HCT116 (cell line): ENCODE results near the gene SETD6. TPM values are rescaled to one million over a fixed set of nuclear protein-coding genes. Genes with fewer than 3 reads are reported as not detected.

Experiments
- ATAC-seq: fragments of 200-7000 bp; cut with Tn5 transposase; 2 replicates; pipeline ENCODE4 v1.9.1; 2020; ENCODE audit warnings: mild to moderate bottlenecking, moderate library complexity
- BruUV-seq: library from RNA; stranded (reverse); fragments of 400-500 nt; replicated peaks from 2 replicates; lab custom pipeline; 2021; lab: Mats Ljungman, UMichigan
- CTCF ChIA-PET: fragments of 300-600 bp; sonication (Branson Sonifier 250); formaldehyde crosslinking; loops from one replicate; lab custom pipeline; 2021; ENCODE audit warnings: antibody characterized with exemption; lab: Charles Lee
- POLR2A ChIA-PET: fragments of 300-600, 350-600 bp; sonication (Branson Sonifier 250); formaldehyde crosslinking; loops from one replicate; lab custom pipeline; 2021; ENCODE audit warnings: antibody characterized with exemption; lab: Charles Lee
- RAD21 ChIA-PET, 2 experiments: fragments of 300-600 bp; sonication (Branson Sonifier 250); formaldehyde crosslinking; loops; one replicate each; lab custom pipeline; 2023; ENCODE audit warnings: low total read pairs in 2 of 2; ENCODE audit not compliant: uncharacterized antibody in 2 of 2, unreplicated experiment in 2 of 2, low non-redundant PET in 1 of 2; lab: Charles Lee
- DNase-seq: peaks from one replicate; pipeline ENCODE4 v3.0.0-alpha.2; 2010; ENCODE audit warnings: low read depth, low spot score
- H2AFZ ChIP-seq: fragments of 200-600 bp; shearing (Covaris generic), sonication (generic); 2 replicates; pipeline ENCODE4 v1.6.1; 2017; ENCODE audit warnings: low read depth, mixed run types, mixed read lengths, antibody characterized with exemption, low read length; ENCODE audit not compliant: poor library complexity, severe bottlenecking
- H3K27ac ChIP-seq: 2 replicates; pipeline ENCODE4 v1.5.1; 2012; ENCODE audit warnings: low read depth, low read length
- H3K27me3 ChIP-seq: fragments of 200-600 bp; sonication (generic); 2 replicates; pipeline ENCODE4 v1.6.1; 2016; ENCODE audit warnings: mixed run types, low read length, mixed read lengths; ENCODE audit not compliant: insufficient read depth
- H3K36me3 ChIP-seq, 2 experiments: fragments of 200-500 bp in 1 of 2; fragments of 200-600 bp in 1 of 2; sonication (Bioruptor generic) in 1 of 2; sonication (generic) in 1 of 2; 2 replicates each; pipeline versions ENCODE4 v1.5.1 to v1.6.1; 2014 to 2016; ENCODE audit warnings: low read length in 2 of 2, inconsistent platforms in 1 of 2, mixed read lengths in 1 of 2, mixed run types in 1 of 2; ENCODE audit not compliant: insufficient read depth in 2 of 2, control insufficient read depth in 1 of 2
- H3K4me1 ChIP-seq, 2 experiments: fragments of 200-600 bp in 1 of 2; sonication (generic) in 1 of 2; 2 replicates each; pipeline versions ENCODE4 v1.5.1 to v1.6.1; 2012 to 2017; ENCODE audit warnings: low read length in 2 of 2, inconsistent platforms in 1 of 2, mild to moderate bottlenecking in 1 of 2, mixed read lengths in 1 of 2, mixed run types in 1 of 2, moderate library complexity in 1 of 2; ENCODE audit not compliant: insufficient read depth in 2 of 2, control insufficient read depth in 1 of 2
- H3K4me2 ChIP-seq: fragments of 200-600 bp; sonication (generic); 2 replicates; pipeline ENCODE4 v1.6.1; 2017; ENCODE audit warnings: mixed run types, low read length, mixed read lengths
- H3K4me3 ChIP-seq, 2 experiments: fragments of 200-600 bp in 1 of 2; sonication (generic) in 1 of 2; replicated peaks in 1 of 2; 2 replicates each; pipeline ENCODE4 v1.5.1; 2011 to 2016; ENCODE audit warnings: low read length in 2 of 2, control low read depth in 1 of 2, low read depth in 1 of 2, mild to moderate bottlenecking in 1 of 2, mixed read lengths in 1 of 2, mixed run types in 1 of 2
- H3K79me2 ChIP-seq: fragments of 200-600 bp; sonication (generic); 2 replicates; pipeline ENCODE4 v1.6.1; 2017; ENCODE audit warnings: mild to moderate bottlenecking, mixed run types, low read length, moderate library complexity, mixed read lengths; ENCODE audit not compliant: insufficient read depth
- H3K9ac ChIP-seq: fragments of 200-600 bp; sonication (generic); 2 replicates; pipeline ENCODE4 v1.6.1; 2016; ENCODE audit warnings: low read length, mixed read lengths
- H3K9me2 ChIP-seq: fragments of 200-600 bp; sonication (generic), shearing (Covaris generic); 2 replicates; pipeline ENCODE4 v1.6.1; 2017; ENCODE audit warnings: mixed run types, mild to moderate bottlenecking, moderate library complexity; ENCODE audit not compliant: insufficient read depth
- H3K9me3 ChIP-seq, 2 experiments: fragments of 200-500 bp in 1 of 2; fragments of 200-600 bp in 1 of 2; sonication (Bioruptor generic) in 1 of 2; sonication (generic) in 1 of 2; 2 replicates each; pipeline ENCODE4 v1.6.1; 2014 to 2017; ENCODE audit warnings: low read length in 2 of 2, mixed read lengths in 2 of 2, inconsistent platforms in 1 of 2, low read depth in 1 of 2, mild to moderate bottlenecking in 1 of 2, mixed run types in 1 of 2, moderate library complexity in 1 of 2; ENCODE audit not compliant: control insufficient read depth in 1 of 2, insufficient read depth in 1 of 2
- H4K20me1 ChIP-seq: fragments of 200-600 bp; sonication (generic), shearing (Covaris generic); 2 replicates; pipeline ENCODE4 v1.6.1; 2017; ENCODE audit warnings: mixed run types, mild to moderate bottlenecking, moderate library complexity; ENCODE audit not compliant: insufficient read depth
- ATF3 ChIP-seq: IDR thresholded peaks from 2 replicates; pipeline ENCODE4 v1.6.1; 2012
- CBX3 ChIP-seq: IDR thresholded peaks from 2 replicates; pipeline ENCODE4 v1.6.1; 2012; ENCODE audit warnings: low read depth
- CEBPB ChIP-seq: IDR thresholded peaks from 2 replicates; pipeline ENCODE4 v1.6.1; 2012; ENCODE audit warnings: low read depth
- CTCF ChIP-seq, 3 experiments: fragments of 200-600 bp in 1 of 3; sonication (generic) in 1 of 3; IDR thresholded peaks in 2 of 3; conservative IDR thresholded peaks in 1 of 3; 2 replicates each; pipeline ENCODE4 v1.5.1; 2012 to 2017; ENCODE audit warnings: low read depth in 2 of 3, low read length in 2 of 3, antibody characterized with exemption in 1 of 3, borderline replicate concordance in 1 of 3, control low read depth in 1 of 3, mild to moderate bottlenecking in 1 of 3, mixed read lengths in 1 of 3, mixed run types in 1 of 3, moderate library complexity in 1 of 3; ENCODE audit not compliant: insufficient read depth in 1 of 3
- EGR1 ChIP-seq: IDR thresholded peaks from 2 replicates; pipeline ENCODE4 v1.6.1; 2012; ENCODE audit warnings: low read depth
- EZH2phosphoT487 ChIP-seq: fragments of 200-600 bp; IDR thresholded peaks from 2 replicates; pipeline ENCODE4 v1.6.1; 2018; ENCODE audit warnings: antibody characterized with exemption, borderline replicate concordance
- FOSL1 ChIP-seq: IDR thresholded peaks from 2 replicates; pipeline ENCODE4 v1.6.1; 2012; ENCODE audit warnings: low read depth
- MAX ChIP-seq: IDR thresholded peaks from 2 replicates; pipeline ENCODE4 v1.6.1; 2012
- POLR2A ChIP-seq: IDR thresholded peaks from 2 replicates; pipeline ENCODE4 v1.7.0; 2011; ENCODE audit warnings: borderline replicate concordance; ENCODE audit not compliant: insufficient read depth, insufficient read length; ENCODE audit errors: extremely low read depth
- POLR2AphosphoS5 ChIP-seq: IDR thresholded peaks from 2 replicates; pipeline ENCODE4 v1.6.1; 2011; ENCODE audit warnings: mild to moderate bottlenecking, low read depth, low read length, moderate library complexity
- RAD21 ChIP-seq: IDR thresholded peaks from 2 replicates; pipeline ENCODE4 v1.6.1; 2012; ENCODE audit warnings: low read depth, mild to moderate bottlenecking
- REST ChIP-seq: IDR thresholded peaks from 2 replicates; pipeline ENCODE4 v1.6.1; 2012; ENCODE audit warnings: low read depth
- SIN3A ChIP-seq: IDR thresholded peaks from 2 replicates; pipeline ENCODE4 v1.6.1; 2012; ENCODE audit warnings: low read depth
- SP1 ChIP-seq: IDR thresholded peaks from 2 replicates; pipeline ENCODE4 v1.6.1; 2012; ENCODE audit warnings: low read depth
- SRF ChIP-seq: IDR thresholded peaks from 2 replicates; pipeline ENCODE4 v1.6.1; 2012; ENCODE audit warnings: low read depth
- TCF7L2 ChIP-seq: IDR thresholded peaks from 2 replicates; pipeline ENCODE4 v1.7.0; 2011; ENCODE audit warnings: borderline replicate concordance, inconsistent platforms; ENCODE audit not compliant: insufficient read depth, insufficient read length; ENCODE audit errors: extremely low read depth
- YY1 ChIP-seq: IDR thresholded peaks from 2 replicates; pipeline ENCODE4 v1.6.1; 2011; ENCODE audit warnings: low read length, low read depth, moderate library complexity, mild to moderate bottlenecking; ENCODE audit not compliant: insufficient replicate concordance; ENCODE audit errors: extremely low read depth
- ZBTB33 ChIP-seq: IDR thresholded peaks from 2 replicates; pipeline ENCODE4 v1.6.1; 2011; ENCODE audit warnings: mild to moderate bottlenecking, low read length, moderate library complexity; ENCODE audit not compliant: insufficient replicate concordance; ENCODE audit errors: extremely low read depth
- ZFX ChIP-seq: fragments of 450-650 bp; IDR thresholded peaks from 2 replicates; pipeline ENCODE4 v1.6.1; 2017
- intact Hi-C: fragments of 100-400 bp; cut with micrococcal nuclease; formaldehyde crosslinking; loops from 2 replicates; pipeline ENCODE4 v1.10.0; 2022
- total RNA-seq: library from RNA; stranded (reverse); gene quantifications from one replicate; pipeline ENCODE4 v1.2.1, GENCODE V29; 2021; ENCODE audit not compliant: unreplicated experiment

The SETD6 gene
- total RNA-seq, 1 experiment from 2014 or later: 26.6 TPM

GRCh38 chr16:58556678-58557077 is 41.4 kb downstream of the SETD6 start:
- Histone ChIP-seq H2AFZ (no peak overlapping the region), H4K20me1 (no peaks in the 10 kb centered on the region), H3K79me2 (peaks cover 61% of the 10 kb centered on the region), H3K4me3 (no peak overlapping the region), H3K27me3 (no peaks in the 10 kb centered on the region), H3K27ac (no peak overlapping the region), H3K4me1 (no peaks in the 10 kb centered on the region), H3K4me2 (no peak overlapping the region), H3K9me3 (no peaks in the 10 kb centered on the region), H3K9me2 (no peaks in the 10 kb centered on the region), H3K36me3 (peaks cover 63 to 78% of the 10 kb centered on the region in 2 experiments), H3K9ac (no peak overlapping the region)
- no peak for ATAC-seq
- BruUV-seq: no TSS peak
- intact Hi-C loops: no loop called here
- ChIA-PET POLR2A (no interaction called here), RAD21 (no interaction called here), CTCF (no interaction called here)
- TF ChIP-seq CEBPB: no peak
- TF ChIP-seq CBX3: no peak
- no peak for TF ChIP-seq ZFX
- TF ChIP-seq REST: no peak
- TF ChIP-seq EGR1: no peak
- no peak for TF ChIP-seq ATF3
- no peak for TF ChIP-seq YY1
- no peak for TF ChIP-seq SIN3A
- TF ChIP-seq POLR2AphosphoS5: no peak
- no peak for TF ChIP-seq SP1
- TF ChIP-seq ZBTB33: no peak
- TF ChIP-seq TCF7L2: no peak
- no peak for TF ChIP-seq POLR2A
- no peak for TF ChIP-seq CTCF (IDR thresholded peaks at IDR 0.05 in 2 of 3, conservative IDR thresholded peaks at IDR 0.05 in 1 of 3; ENCODE audit: borderline replicate concordance in 1 of 3, insufficient read depth in 1 of 3, low read depth in 2 of 3, low read length in 2 of 3)
- TF ChIP-seq FOSL1: no peak
- TF ChIP-seq EZH2phosphoT487: no peak
- no peak for TF ChIP-seq RAD21
- no peak for TF ChIP-seq MAX
- TF ChIP-seq SRF: no peak
- DNase-seq: no peak
